Sigmoid colon (tissue), 4 donors: ENCODE results near the gene PCLAF.
A peak's percentile ranks its signal among the peaks of the same experiment; 100 is the strongest.

ENCODE experiments used
- CTCF ChIP-seq, 4 experiments: fragments of 450-650 bp in 3 of 4; fragments of 200-600 bp in 1 of 4; IDR thresholded peaks; one replicate each; pipeline ENCODE4 v1.5.1; 2016 to 2019; ENCODE audit warnings: antibody characterized with exemption in 4 of 4, mild to moderate bottlenecking in 3 of 4, moderate library complexity in 2 of 4
- EP300 ChIP-seq, 4 donors: sonication (generic); formaldehyde crosslinking; IDR thresholded peaks; one replicate each; pipeline ENCODE4 v1.6.1; 2017; ENCODE audit warnings: antibody characterized with exemption in 4 of 4
- POLR2A ChIP-seq, 2 donors: fragments of 450-650 bp; IDR thresholded peaks; one replicate each; pipeline ENCODE4 v1.6.1; 2016; ENCODE audit warnings: antibody characterized with exemption in 2 of 2, mild to moderate bottlenecking in 2 of 2, moderate library complexity in 2 of 2
- POLR2AphosphoS5 ChIP-seq, 4 donors: sonication (generic); formaldehyde crosslinking; IDR thresholded peaks; one replicate each; pipeline ENCODE4 v1.6.1; 2017; ENCODE audit warnings: antibody characterized with exemption in 4 of 4

- peak in 2 of 4 experiments; percentile 10 to 23 for TF ChIP-seq CTCF (IDR thresholded peaks at IDR 0.05)
- no peak for TF ChIP-seq POLR2A (IDR thresholded peaks at IDR 0.05)
- TF ChIP-seq POLR2AphosphoS5 (IDR thresholded peaks at IDR 0.05) = no peak
- TF ChIP-seq EP300 (IDR thresholded peaks at IDR 0.05) = no peak
Measured at GRCh38 chr15:64426845-64427465, 45.7 kb upstream of the PCLAF start.
